Endothelial cell (in vitro differentiated cells): ENCODE results near the gene PCP4L1. TPM values are rescaled to one million over a fixed set of nuclear protein-coding genes. Genes with fewer than 3 reads are reported as not detected.

Experiments
- DNase-seq: peaks from one replicate; pipeline ENCODE4 v3.0.0; 2021; ENCODE audit warnings: low spot score
- H3K27ac Mint-ChIP-seq: one replicate; pipeline ENCODE4 v1.8.0; 2021; ENCODE audit warnings: mixed read lengths, inconsistent platforms; ENCODE audit not compliant: unreplicated experiment
- H3K27me3 Mint-ChIP-seq: one replicate; pipeline ENCODE4 v1.8.0; 2021; ENCODE audit warnings: mild to moderate bottlenecking, moderate library complexity, mixed read lengths, inconsistent platforms; ENCODE audit not compliant: unreplicated experiment
- H3K36me3 Mint-ChIP-seq: one replicate; pipeline ENCODE4 v1.8.0; 2021; ENCODE audit warnings: mild to moderate bottlenecking, low read depth, mixed read lengths, inconsistent platforms; ENCODE audit not compliant: unreplicated experiment
- H3K4me1 Mint-ChIP-seq: one replicate; pipeline ENCODE4 v1.8.0; 2021; ENCODE audit warnings: mild to moderate bottlenecking, mixed read lengths, inconsistent platforms; ENCODE audit not compliant: unreplicated experiment
- H3K4me3 Mint-ChIP-seq: one replicate; pipeline ENCODE4 v1.8.0; 2021; ENCODE audit warnings: mild to moderate bottlenecking, mixed read lengths, inconsistent platforms; ENCODE audit not compliant: unreplicated experiment
- H3K9me3 Mint-ChIP-seq: one replicate; pipeline ENCODE4 v1.8.0; 2021; ENCODE audit warnings: mixed read lengths, inconsistent platforms; ENCODE audit not compliant: unreplicated experiment
- total RNA-seq: library from RNA; stranded (reverse); fragmentation: NEBNext Ultra II Directional; extraction: Animal tissue kit (Norgen Biotek cat#: 25700); gene quantifications from one replicate; pipeline ENCODE4 v1.2.1, GENCODE V29; 2021; ENCODE audit not compliant: unreplicated experiment
- TF ChIP-seq, protein P1 (sequence below): fragments of 200-600 bp; sonication (generic); IDR thresholded peaks from one replicate; pipeline ENCODE4 v1.5.0; 2021; ENCODE audit warnings: antibody characterized with exemption; ENCODE audit not compliant: unreplicated experiment

PCP4L1 gene
- total RNA-seq, 1 donor from 2014 or later, result not detected

DNA sequence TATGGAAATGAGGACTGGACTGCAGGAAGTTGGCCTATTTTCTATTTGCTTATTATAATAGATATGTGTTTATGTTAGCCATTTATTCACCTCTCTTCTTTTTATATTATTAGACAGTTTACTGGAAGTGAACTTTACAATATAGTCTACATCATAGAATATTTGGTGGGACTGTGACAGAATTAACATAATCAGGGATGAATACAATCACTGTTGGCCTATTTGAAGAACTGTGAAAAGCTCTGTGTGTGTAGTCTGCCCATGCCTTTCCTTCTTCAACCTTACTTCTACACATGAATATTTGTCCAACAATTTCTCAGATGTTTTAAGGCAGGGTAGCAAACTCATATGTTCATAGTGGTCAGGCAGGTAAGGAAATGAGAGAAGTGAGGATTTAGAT is 38.9 kb downstream of the PCP4L1 start:
- no peak overlapping the region for H3K4me3 Mint-ChIP-seq
- H3K27ac Mint-ChIP-seq, result no peak overlapping the region
- H3K4me1 Mint-ChIP-seq, result peaks cover 3% of the 10 kb centered on the region
- H3K9me3 Mint-ChIP-seq, result no peaks in the 10 kb centered on the region
- H3K36me3 Mint-ChIP-seq, result no peaks in the 10 kb centered on the region
- no peaks in the 10 kb centered on the region for H3K27me3 Mint-ChIP-seq
- TF ChIP-seq, protein P1, sequence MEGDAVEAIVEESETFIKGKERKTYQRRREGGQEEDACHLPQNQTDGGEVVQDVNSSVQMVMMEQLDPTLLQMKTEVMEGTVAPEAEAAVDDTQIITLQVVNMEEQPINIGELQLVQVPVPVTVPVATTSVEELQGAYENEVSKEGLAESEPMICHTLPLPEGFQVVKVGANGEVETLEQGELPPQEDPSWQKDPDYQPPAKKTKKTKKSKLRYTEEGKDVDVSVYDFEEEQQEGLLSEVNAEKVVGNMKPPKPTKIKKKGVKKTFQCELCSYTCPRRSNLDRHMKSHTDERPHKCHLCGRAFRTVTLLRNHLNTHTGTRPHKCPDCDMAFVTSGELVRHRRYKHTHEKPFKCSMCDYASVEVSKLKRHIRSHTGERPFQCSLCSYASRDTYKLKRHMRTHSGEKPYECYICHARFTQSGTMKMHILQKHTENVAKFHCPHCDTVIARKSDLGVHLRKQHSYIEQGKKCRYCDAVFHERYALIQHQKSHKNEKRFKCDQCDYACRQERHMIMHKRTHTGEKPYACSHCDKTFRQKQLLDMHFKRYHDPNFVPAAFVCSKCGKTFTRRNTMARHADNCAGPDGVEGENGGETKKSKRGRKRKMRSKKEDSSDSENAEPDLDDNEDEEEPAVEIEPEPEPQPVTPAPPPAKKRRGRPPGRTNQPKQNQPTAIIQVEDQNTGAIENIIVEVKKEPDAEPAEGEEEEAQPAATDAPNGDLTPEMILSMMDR, result no peak
- no peak for DNase-seq

DNA sequence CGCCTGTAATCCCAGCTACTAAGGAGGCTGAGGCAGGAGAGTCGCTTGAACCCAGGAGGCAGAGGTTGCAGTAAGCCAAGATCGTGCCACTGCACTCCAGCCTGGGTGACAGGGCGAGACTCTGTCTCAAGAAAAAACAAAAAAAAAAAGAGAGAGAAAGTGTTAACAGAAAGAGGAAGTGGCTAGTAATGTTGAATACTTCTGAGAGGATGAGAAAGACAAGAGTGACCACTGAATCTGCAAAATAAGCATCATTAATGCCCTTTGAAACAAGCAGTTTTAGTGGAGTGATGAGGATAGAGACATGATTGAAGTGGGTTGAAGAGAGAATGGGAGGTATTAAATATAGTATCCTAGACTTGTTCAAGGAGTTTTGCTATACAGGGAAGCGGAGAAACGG is 39.6 kb downstream of the PCP4L1 start:
- H3K36me3 Mint-ChIP-seq, result no peaks in the 10 kb centered on the region
- DNase-seq, result no peak
- H3K27me3 Mint-ChIP-seq, result no peaks in the 10 kb centered on the region
- no peak overlapping the region for H3K4me3 Mint-ChIP-seq
- H3K9me3 Mint-ChIP-seq, result no peaks in the 10 kb centered on the region
- TF ChIP-seq, protein P1, result no peak
- no peak overlapping the region for H3K27ac Mint-ChIP-seq
- peaks cover 3% of the 10 kb centered on the region for H3K4me1 Mint-ChIP-seq

DNA sequence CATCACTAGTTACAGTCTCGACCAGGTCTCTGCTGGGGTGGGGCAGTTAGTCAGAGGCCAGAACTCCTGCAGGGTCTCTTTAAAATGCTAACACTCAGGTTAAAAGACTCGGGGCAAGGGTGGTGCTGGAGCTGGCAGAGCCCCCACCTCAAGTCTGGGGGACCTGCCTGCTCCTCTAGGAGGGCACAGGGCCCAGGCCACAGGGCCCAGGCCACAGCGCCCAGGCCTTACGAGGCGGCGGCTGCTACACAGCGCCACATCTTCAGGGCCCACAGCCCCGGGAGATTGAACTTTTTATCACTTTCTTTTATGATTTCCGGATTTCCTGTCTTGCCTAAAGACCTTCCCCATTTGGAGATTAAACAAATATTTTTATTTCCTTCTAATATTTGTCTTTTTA is 40.8 kb downstream of the PCP4L1 start:
- Mint-ChIP-seq H3K27ac (no peak overlapping the region), H3K36me3 (no peaks in the 10 kb centered on the region), H3K4me1 (peaks cover 11% of the 10 kb centered on the region), H3K4me3 (no peak overlapping the region), H3K9me3 (no peaks in the 10 kb centered on the region), H3K27me3 (no peaks in the 10 kb centered on the region)
- DNase-seq, result no peak
- TF ChIP-seq, protein P1, result no peak

DNA sequence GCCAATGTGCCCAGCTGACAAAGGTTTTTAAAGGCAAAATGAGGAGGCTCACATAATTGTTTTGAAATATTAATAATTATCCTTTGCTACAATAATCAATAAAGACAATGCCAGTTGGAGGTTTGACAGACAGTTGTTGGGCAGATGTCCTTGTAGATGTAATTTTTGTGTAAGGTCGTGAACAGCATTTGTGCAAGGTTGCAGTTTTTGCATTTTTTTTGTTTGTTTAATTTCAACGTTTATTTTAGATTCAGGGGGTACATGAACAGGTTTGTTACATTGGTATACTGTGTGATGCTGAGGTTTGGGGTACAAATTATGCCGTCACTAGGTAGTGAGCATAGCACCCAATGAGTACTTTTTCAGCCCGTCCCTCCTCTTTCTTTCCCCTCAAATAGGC is 41.9 kb downstream of the PCP4L1 start:
- H3K27me3 Mint-ChIP-seq, result peaks cover 4% of the 10 kb centered on the region
- no peak for DNase-seq
- H3K9me3 Mint-ChIP-seq, result no peaks in the 10 kb centered on the region
- no peak overlapping the region for H3K27ac Mint-ChIP-seq
- H3K36me3 Mint-ChIP-seq, result no peaks in the 10 kb centered on the region
- H3K4me3 Mint-ChIP-seq, result no peak overlapping the region
- TF ChIP-seq, protein P1, result no peak
- H3K4me1 Mint-ChIP-seq, result peaks cover 17% of the 10 kb centered on the region

DNA sequence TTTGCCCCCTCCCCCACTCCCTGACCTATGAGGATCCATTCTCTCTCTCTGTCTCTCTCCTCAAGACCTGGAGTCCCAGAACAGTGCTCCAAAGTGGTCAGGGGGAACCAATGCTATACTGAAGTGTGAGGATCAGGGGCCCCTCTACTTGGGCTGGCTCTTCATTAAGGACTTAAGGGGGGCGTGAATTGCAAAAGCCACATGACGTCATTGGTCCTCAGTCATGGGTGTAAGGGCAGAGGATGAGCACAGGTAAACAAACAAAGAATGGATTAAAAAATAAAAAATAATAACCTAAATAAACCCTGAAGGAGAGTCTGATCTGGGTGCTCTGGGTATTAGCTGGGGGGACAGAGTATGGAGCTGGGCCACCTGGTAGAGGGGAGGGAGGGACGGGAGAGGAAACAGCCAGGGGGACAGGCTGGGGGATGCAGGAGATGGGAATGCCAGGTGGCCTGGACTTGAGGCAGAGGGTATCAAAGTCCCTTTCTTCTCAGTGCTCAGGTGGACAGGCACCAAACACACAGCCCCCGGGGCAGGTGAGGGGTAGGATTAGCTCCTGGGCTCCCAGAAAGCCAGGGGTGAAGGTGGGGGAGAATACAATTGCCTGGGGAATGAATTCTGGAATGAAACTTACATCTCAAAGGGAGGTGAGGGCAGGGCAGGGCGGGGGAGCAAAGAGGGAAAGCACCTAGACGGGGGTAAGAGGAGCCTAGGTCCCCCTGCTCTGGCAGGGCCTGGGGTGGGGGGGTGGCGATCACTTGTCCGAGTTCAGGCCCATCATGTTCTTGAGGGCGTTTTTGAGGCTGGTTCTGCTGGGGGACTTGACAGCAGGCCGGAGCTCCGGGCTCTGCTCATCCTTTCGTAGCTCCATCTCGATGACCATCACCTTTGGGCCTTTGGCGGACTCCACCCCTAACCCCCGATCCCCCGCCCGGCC is 46.7 kb downstream of the PCP4L1 start:
- no peak for DNase-seq
- Mint-ChIP-seq H3K27me3 (peaks cover 10% of the 10 kb centered on the region), H3K9me3 (no peaks in the 10 kb centered on the region), H3K4me3 (peak overlapping the region; percentile 96), H3K27ac (peak overlapping the region; percentile 87), H3K4me1 (peaks cover 19% of the 10 kb centered on the region), H3K36me3 (no peaks in the 10 kb centered on the region)
- TF ChIP-seq, protein P1, result no peak
